MCF 10A (cell line): ENCODE results near the gene PLXNB3. TPM values are rescaled to one million over a fixed set of nuclear protein-coding genes. Genes with fewer than 3 reads are reported as not detected.

Source experiments
- BruUV-seq: library from RNA; stranded (reverse); fragments of 400-500 nt; replicated peaks from 2 replicates; lab custom pipeline; 2021; lab: Mats Ljungman, UMichigan
- CTCF ChIA-PET: fragments of 300-600 bp; sonication (Branson Sonifier 250); formaldehyde crosslinking; extraction: SDS; loops from one replicate; lab custom pipeline; 2021; ENCODE audit warnings: antibody characterized with exemption, inconsistent platforms; lab: Yijun Ruan, JAX
- POLR2A ChIA-PET: fragments of 300-600, 350-650 bp; sonication (Branson Sonifier 250); formaldehyde crosslinking; extraction: SDS; loops from one replicate; lab custom pipeline; 2020; ENCODE audit warnings: antibody characterized with exemption, inconsistent platforms; lab: Yijun Ruan, JAX
- DNase-seq: peaks from one replicate; pipeline ENCODE4 v3.0.0-alpha.2; 2018; ENCODE audit not compliant: unreplicated experiment
- H3K27ac Mint-ChIP-seq: one replicate; pipeline ENCODE4 v1.8.0; 2022; ENCODE audit warnings: mild to moderate bottlenecking, low read depth, mixed read lengths; ENCODE audit not compliant: unreplicated experiment
- H3K27me3 Mint-ChIP-seq: one replicate; pipeline ENCODE4 v1.8.0; 2022; ENCODE audit warnings: mixed read lengths; ENCODE audit not compliant: insufficient read depth, unreplicated experiment
- H3K36me3 Mint-ChIP-seq: one replicate; pipeline ENCODE4 v1.8.0; 2022; ENCODE audit warnings: mild to moderate bottlenecking, moderate library complexity, mixed read lengths; ENCODE audit not compliant: insufficient read depth, unreplicated experiment
- H3K4me1 Mint-ChIP-seq: one replicate; pipeline ENCODE4 v1.8.0; 2022; ENCODE audit warnings: mixed read lengths; ENCODE audit not compliant: insufficient read depth, unreplicated experiment
- H3K4me3 Mint-ChIP-seq: one replicate; pipeline ENCODE4 v1.8.0; 2022; ENCODE audit warnings: mild to moderate bottlenecking, moderate library complexity, mixed read lengths; ENCODE audit not compliant: unreplicated experiment
- H3K9me3 Mint-ChIP-seq: one replicate; pipeline ENCODE4 v1.8.0; 2022; ENCODE audit warnings: mixed read lengths; ENCODE audit not compliant: unreplicated experiment
- intact Hi-C: fragments of 100-400 bp; cut with micrococcal nuclease; formaldehyde crosslinking; loops from 2 replicates; pipeline ENCODE4 v1.14.1; 2022
- total RNA-seq: library from RNA; stranded (reverse); gene quantifications from 2 replicates; pipeline ENCODE4 v1.2.3, GENCODE V29; 2022
- TF ChIP-seq, protein P1 (sequence below): fragments of 200-600 bp; IDR thresholded peaks from one replicate; pipeline ENCODE4 v1.8.0; 2022; ENCODE audit warnings: antibody characterized with exemption, mild to moderate bottlenecking; ENCODE audit not compliant: unreplicated experiment

Gene PLXNB3
- total RNA-seq, 1 experiment from 2014 or later: 7.2 TPM

DNA sequence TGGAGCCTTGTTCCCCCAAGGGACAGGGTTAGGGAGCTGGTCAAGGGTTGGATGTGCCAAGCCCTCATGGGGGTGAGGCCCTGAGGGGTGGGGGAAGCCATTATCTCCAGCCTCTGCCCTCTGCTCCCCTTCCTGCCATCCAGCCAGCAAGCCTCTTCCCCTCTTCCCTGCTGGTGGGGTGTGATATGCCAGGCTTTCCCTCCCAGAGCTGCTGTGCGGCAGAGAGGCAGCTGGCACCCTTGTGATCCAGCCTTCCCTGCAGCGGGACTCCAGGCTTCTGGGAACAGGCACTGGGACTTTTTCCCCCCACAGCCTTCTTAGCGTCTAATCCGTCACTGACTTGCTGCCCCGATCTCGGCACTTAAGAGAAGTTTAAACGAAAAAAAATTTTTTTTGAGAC is 36.7 kb downstream of the PLXNB3 start:
- H3K9me3 Mint-ChIP-seq: no peaks in the 10 kb centered on the region
- TF ChIP-seq, protein P1, sequence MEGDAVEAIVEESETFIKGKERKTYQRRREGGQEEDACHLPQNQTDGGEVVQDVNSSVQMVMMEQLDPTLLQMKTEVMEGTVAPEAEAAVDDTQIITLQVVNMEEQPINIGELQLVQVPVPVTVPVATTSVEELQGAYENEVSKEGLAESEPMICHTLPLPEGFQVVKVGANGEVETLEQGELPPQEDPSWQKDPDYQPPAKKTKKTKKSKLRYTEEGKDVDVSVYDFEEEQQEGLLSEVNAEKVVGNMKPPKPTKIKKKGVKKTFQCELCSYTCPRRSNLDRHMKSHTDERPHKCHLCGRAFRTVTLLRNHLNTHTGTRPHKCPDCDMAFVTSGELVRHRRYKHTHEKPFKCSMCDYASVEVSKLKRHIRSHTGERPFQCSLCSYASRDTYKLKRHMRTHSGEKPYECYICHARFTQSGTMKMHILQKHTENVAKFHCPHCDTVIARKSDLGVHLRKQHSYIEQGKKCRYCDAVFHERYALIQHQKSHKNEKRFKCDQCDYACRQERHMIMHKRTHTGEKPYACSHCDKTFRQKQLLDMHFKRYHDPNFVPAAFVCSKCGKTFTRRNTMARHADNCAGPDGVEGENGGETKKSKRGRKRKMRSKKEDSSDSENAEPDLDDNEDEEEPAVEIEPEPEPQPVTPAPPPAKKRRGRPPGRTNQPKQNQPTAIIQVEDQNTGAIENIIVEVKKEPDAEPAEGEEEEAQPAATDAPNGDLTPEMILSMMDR: no peak
- DNase-seq: no peak
- no peaks in the 10 kb centered on the region for H3K27me3 Mint-ChIP-seq
- no TSS peak for BruUV-seq
- CTCF ChIA-PET: no interaction called here
- intact Hi-C loops: no loop called here
- peaks cover 22% of the 10 kb centered on the region for H3K36me3 Mint-ChIP-seq
- no peak overlapping the region for H3K4me3 Mint-ChIP-seq
- POLR2A ChIA-PET: no interaction called here
- no peak overlapping the region for H3K27ac Mint-ChIP-seq
- H3K4me1 Mint-ChIP-seq: no peaks in the 10 kb centered on the region

DNA sequence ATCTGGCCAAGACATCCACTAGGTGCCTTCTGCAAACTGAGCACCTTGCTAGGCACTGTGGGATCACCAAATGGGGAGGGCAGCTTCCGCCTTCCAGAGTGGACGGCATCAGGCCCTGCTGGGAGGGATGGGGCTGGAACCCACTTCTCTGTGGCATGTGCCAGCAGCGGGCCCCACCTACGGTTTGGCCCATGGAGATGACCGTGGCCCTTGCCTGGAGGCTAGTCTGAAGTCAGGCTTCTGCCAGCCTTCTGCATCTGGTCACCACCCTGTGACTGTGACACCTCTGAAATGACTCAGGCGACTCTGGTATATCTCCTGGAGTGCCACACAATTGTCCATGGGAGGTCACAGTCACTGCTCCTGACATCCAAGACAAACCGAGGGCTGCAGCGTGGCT is 37.6 kb downstream of the PLXNB3 start:
- ChIA-PET POLR2A (no interaction called here), CTCF (interaction anchor here (0.7 kb wide), 1 partner anchor 123 kb away, joined by 4 read pairs; no protein-coding TSS in a partner anchor)
- Mint-ChIP-seq H3K27ac (no peak overlapping the region), H3K4me3 (no peak overlapping the region), H3K27me3 (no peaks in the 10 kb centered on the region), H3K36me3 (peaks cover 13% of the 10 kb centered on the region), H3K9me3 (no peaks in the 10 kb centered on the region), H3K4me1 (no peaks in the 10 kb centered on the region)
- TF ChIP-seq, protein P1: no peak
- DNase-seq: no peak
- BruUV-seq: no TSS peak
- intact Hi-C loops: no loop called here

DNA sequence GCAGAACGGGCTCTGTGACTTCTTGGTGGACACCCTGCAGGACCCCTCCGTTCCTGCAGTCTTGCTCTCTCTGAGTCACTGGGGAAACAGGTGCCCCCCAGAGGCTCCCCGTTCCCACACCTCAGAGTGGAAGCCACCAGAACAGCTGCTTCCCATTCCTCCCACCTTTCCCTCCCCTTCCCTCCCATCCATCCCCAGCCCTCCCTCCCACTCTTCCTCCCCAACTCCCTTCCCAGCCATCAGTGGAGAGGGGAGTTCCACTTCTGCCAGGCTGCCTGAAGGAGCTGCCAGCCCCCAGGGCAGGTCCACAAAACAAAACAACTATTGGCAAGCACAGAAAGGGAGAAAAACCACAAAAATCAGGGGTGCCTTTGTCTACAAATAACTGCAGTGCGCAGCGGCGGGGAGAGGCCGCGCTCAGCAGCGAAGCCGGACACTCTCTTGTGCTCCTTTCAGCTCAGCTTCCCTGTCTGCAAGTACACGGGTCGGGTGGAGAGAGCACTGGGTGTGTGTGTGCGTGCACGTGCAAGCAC is 38.5 kb downstream of the PLXNB3 start:
- ChIA-PET CTCF (no interaction called here), POLR2A (no interaction called here)
- TF ChIP-seq, protein P1: no peak
- Mint-ChIP-seq H3K4me3 (no peak overlapping the region), H3K27ac (no peak overlapping the region), H3K9me3 (peaks cover 2% of the 10 kb centered on the region), H3K27me3 (no peaks in the 10 kb centered on the region), H3K36me3 (peaks cover 12% of the 10 kb centered on the region), H3K4me1 (no peaks in the 10 kb centered on the region)
- no TSS peak for BruUV-seq
- DNase-seq: no peak
- intact Hi-C loops: no loop called here

DNA sequence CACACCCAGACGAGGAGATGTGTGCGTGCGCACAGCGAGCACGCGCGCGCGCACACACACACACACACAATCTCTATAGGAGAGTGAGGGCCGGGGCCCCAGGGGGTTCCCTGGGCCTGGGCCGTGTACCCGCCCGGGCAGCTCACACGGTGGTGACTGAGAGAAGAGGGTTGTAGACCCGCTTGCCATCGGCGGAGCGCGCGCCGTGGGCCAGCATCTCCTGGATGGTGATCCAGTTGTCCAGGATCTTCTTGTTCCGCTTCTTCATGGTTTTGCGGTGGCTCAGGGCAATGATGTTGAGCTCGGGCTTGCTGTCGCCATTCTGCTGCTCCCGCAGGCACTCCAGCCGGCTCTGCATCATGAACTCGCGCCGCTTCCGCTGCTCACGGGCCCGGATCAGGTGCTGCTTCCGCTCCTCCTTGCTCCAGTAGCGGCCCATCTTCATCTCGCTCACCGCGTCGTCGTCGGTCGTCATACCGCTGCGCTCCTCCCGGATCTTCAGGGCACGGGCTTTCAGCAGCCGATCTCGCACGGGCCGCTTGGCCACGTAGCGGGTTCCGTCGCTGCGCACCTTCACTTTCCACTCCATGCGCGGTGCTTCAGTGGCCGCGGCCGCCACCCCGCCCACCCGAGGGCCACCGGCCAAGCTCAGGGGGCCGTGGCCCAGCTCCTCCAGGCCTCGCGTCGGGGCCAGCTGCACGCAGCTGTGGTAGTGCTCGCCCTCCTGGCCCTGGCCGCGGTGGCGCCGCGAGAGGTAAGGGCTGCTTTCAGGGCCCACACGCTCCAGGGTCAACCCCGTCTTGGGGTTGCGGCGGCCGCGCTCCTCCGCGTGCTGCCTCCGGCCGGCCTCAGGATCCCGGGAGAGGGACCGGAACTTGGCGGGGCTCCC is 39.4 kb downstream of the PLXNB3 start:
- Mint-ChIP-seq H3K4me1 (no peaks in the 10 kb centered on the region), H3K4me3 (no peak overlapping the region), H3K27me3 (no peaks in the 10 kb centered on the region), H3K27ac (no peak overlapping the region), H3K36me3 (peaks cover 7% of the 10 kb centered on the region), H3K9me3 (peaks cover 8% of the 10 kb centered on the region)
- no TSS peak for BruUV-seq
- ChIA-PET POLR2A (interaction anchor here (0.7 kb wide), 1 partner anchor 229 kb away, joined by 3 read pairs; no protein-coding TSS in a partner anchor), CTCF (interaction anchor here (0.7 kb wide), 1 partner anchor 156 kb away, joined by 4 read pairs; no protein-coding TSS in a partner anchor)
- intact Hi-C loops: no loop called here
- TF ChIP-seq, protein P1: no peak
- DNase-seq: no peak
